CD8-positive, alpha-beta memory T cell (primary cell): ENCODE measurements around the gene ELAVL4. TPM values are rescaled to one million over a fixed set of nuclear protein-coding genes. Genes with fewer than 3 reads are reported as not detected.
A peak's percentile ranks its signal among the peaks of the same experiment; 100 is the strongest.

ENCODE experiments used
- CTCF ChIA-PET: fragments of 350-600 bp; sonication (Branson Sonifier 250); formaldehyde crosslinking; loops from one replicate; lab custom pipeline; 2021; ENCODE audit warnings: antibody characterized with exemption; lab: Charles Lee
- POLR2A ChIA-PET: fragments of 350-600 bp; sonication (Branson Sonifier 250); formaldehyde crosslinking; loops from one replicate; lab custom pipeline; 2021; ENCODE audit warnings: antibody characterized with exemption; lab: Charles Lee
- DNase-seq, 5 donors: peaks; one replicate each; pipeline versions ENCODE4 v3.0.0 to v3.0.0-alpha.2; 2020 to 2022; ENCODE audit warnings: mixed read lengths in 1 of 5
- H3K27ac ChIP-seq: one replicate; pipeline ENCODE4 v1.7.0; 2013; ENCODE audit warnings: low read depth, mild to moderate bottlenecking, low read length, moderate library complexity
- H3K27me3 ChIP-seq: 2 replicates; pipeline ENCODE4 v1.7.0; 2013; ENCODE audit warnings: low read length, mild to moderate bottlenecking; ENCODE audit not compliant: insufficient read depth, poor library complexity, severe bottlenecking
- H3K36me3 ChIP-seq: 2 replicates; pipeline ENCODE4 v1.7.0; 2013; ENCODE audit warnings: mild to moderate bottlenecking, low read length, moderate library complexity; ENCODE audit not compliant: insufficient read depth
- H3K4me1 ChIP-seq: 2 replicates; pipeline ENCODE4 v1.7.0; 2013; ENCODE audit warnings: mild to moderate bottlenecking, low read length, moderate library complexity; ENCODE audit not compliant: insufficient read depth
- H3K4me3 ChIP-seq: 2 replicates; pipeline ENCODE4 v1.7.0; 2013; ENCODE audit warnings: mild to moderate bottlenecking, low read length
- H3K9me3 ChIP-seq: 2 replicates; pipeline ENCODE4 v1.7.0; 2013; ENCODE audit warnings: mild to moderate bottlenecking, low read length
- H3K27ac Mint-ChIP-seq, 8 donors: one replicate each; pipeline ENCODE4 v1.8.0; 2020 to 2021; ENCODE audit warnings: mixed read lengths in 8 of 8, mild to moderate bottlenecking in 6 of 8, inconsistent platforms in 3 of 8, moderate library complexity in 3 of 8
- H3K27me3 Mint-ChIP-seq, 2 donors: one replicate each; pipeline ENCODE4 v1.8.0; 2020 to 2021; ENCODE audit warnings: mixed read lengths in 2 of 2, mild to moderate bottlenecking in 1 of 2, moderate library complexity in 1 of 2
- H3K36me3 Mint-ChIP-seq, 3 donors: one replicate each; pipeline ENCODE4 v1.8.0; 2020 to 2021; ENCODE audit warnings: mixed read lengths in 3 of 3, inconsistent platforms in 1 of 3, mild to moderate bottlenecking in 1 of 3
- H3K4me1 Mint-ChIP-seq, 3 donors: one replicate each; pipeline ENCODE4 v1.8.0; 2020 to 2021; ENCODE audit warnings: mixed read lengths in 3 of 3, inconsistent platforms in 1 of 3, mild to moderate bottlenecking in 1 of 3
- H3K4me3 Mint-ChIP-seq, 7 donors: one replicate each; pipeline ENCODE4 v1.8.0; 2020 to 2021; ENCODE audit warnings: mixed read lengths in 7 of 7, mild to moderate bottlenecking in 6 of 7, moderate library complexity in 4 of 7, inconsistent platforms in 2 of 7
- H3K9me3 Mint-ChIP-seq, 5 donors: one replicate each; pipeline ENCODE4 v1.8.0; 2020 to 2022; ENCODE audit warnings: mixed read lengths in 5 of 5, mild to moderate bottlenecking in 3 of 5, moderate library complexity in 2 of 5, inconsistent platforms in 1 of 5
- polyA plus RNA-seq: library from polyadenylated mRNA; unstranded; fragments of 300-500 nt; fragmentation: Illumina TruSeq; gene quantifications from one replicate; pipeline ENCODE4 v1.2.3, GENCODE V29; 2021
- total RNA-seq, 2 experiments: library from RNA; stranded (reverse); gene quantifications; one replicate each; pipeline ENCODE4 v1.2.3, GENCODE V29; 2021

Gene ELAVL4
- total and polyA plus RNA-seq, 3 experiments from 2014 or later: 0.10 TPM; not detected in 2

DNA sequence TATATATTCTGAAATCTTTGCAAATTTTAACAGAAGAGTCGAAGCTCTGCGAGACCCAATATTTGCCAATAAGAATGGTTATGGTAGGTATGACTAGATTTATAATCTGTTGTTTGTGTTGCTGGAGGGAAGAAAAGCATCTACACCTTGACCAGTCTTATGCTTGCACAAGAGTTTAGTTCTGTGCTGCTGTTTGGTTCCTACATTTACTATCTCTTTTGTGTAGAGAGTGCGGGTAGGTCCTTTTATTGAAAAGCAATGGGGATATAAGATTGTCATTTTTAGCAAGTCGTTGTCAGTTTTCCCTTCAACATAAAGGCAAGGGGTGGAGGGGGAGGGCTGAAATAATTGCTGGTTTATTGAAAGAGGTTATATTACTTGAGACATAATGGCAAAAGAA, 396 bp downstream of the ELAVL4 start:
- H3K4me3 Mint-ChIP-seq: no peak overlapping the region
- no peaks in the 10 kb centered on the region for H3K4me1 ChIP-seq
- H3K36me3 Mint-ChIP-seq: no peaks in the 10 kb centered on the region
- peaks cover 15 to 19% (median 16%) of the 10 kb centered on the region in 3 donors for H3K4me1 Mint-ChIP-seq
- H3K9me3 Mint-ChIP-seq: peaks cover 0 to 6% (median 0%) of the 10 kb centered on the region in 5 donors
- H3K36me3 ChIP-seq: no peaks in the 10 kb centered on the region
- H3K27ac Mint-ChIP-seq: peak overlapping the region in 1 of 8 donors; percentile 12
- CTCF ChIA-PET: no interaction called here
- no peaks in the 10 kb centered on the region for H3K9me3 ChIP-seq
- POLR2A ChIA-PET: no interaction called here
- no peak overlapping the region for H3K27ac ChIP-seq
- H3K27me3 Mint-ChIP-seq: peaks cover 38 to 72% of the 10 kb centered on the region in 2 donors
- no peak for DNase-seq
- no peak overlapping the region for H3K4me3 ChIP-seq
- peaks cover 8% of the 10 kb centered on the region for H3K27me3 ChIP-seq

DNA sequence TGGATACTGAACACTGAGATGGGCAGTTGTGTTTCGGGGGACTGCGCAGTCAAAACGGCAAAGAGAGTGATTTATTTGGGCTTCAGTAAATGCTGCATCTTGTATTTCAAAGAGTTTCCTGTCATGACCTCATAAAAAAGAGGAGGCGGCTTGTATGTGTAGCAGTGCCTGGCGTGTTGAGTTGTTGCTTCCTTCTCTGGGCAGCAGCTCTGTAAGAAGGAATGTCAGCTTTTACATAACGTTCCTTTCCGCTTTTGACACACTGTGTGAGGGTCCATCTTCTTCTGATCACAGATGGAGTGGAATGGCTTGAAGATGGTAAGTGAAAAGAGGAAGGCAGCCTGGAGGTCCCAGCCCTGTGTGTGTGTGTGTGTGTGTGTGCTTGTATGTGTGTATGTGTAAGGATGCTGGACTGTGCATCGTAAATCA, 941 bp downstream of the ELAVL4 start:
- Mint-ChIP-seq H3K27me3 (peaks cover 40 to 77% of the 10 kb centered on the region in 2 donors), H3K9me3 (peaks cover 0 to 6% (median 0%) of the 10 kb centered on the region in 5 donors), H3K4me3 (peak overlapping the region; percentile 31 to 73 (median 57)), H3K27ac (no peak overlapping the region), H3K36me3 (no peaks in the 10 kb centered on the region), H3K4me1 (peaks cover 15 to 19% (median 16%) of the 10 kb centered on the region in 3 donors)
- Histone ChIP-seq H3K4me3 (no peak overlapping the region), H3K4me1 (no peaks in the 10 kb centered on the region), H3K27me3 (peaks cover 8% of the 10 kb centered on the region), H3K9me3 (no peaks in the 10 kb centered on the region), H3K36me3 (no peaks in the 10 kb centered on the region), H3K27ac (no peak overlapping the region)
- CTCF ChIA-PET: no interaction called here
- POLR2A ChIA-PET: no interaction called here
- peak in 1 of 5 donors; percentile 2 for DNase-seq

DNA sequence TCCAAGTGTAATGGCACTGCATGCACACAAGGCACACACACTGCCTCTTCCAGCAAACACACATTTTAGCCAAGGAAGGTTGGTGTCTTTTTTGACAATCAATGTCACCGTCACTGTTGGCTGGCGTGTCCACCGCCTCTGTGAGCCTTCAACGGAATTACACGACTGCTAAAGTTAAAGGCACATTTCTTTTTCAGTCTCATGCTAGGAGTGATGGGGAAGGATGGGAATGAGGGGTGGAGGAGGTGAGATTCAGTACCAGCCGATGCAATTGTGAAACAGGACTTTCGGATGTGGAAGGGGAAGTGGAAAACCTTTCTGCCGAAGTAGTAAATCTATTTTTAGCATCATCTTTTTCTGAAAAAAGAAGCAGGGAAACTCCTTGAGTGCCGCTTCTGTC, 1.4 kb downstream of the ELAVL4 start:
- no peak overlapping the region for H3K4me3 ChIP-seq
- Mint-ChIP-seq H3K9me3 (peaks cover 0 to 6% (median 0%) of the 10 kb centered on the region in 5 donors), H3K4me1 (peaks cover 15 to 19% (median 16%) of the 10 kb centered on the region in 3 donors), H3K27me3 (peaks cover 43 to 81% of the 10 kb centered on the region in 2 donors), H3K36me3 (no peaks in the 10 kb centered on the region), H3K4me3 (peak overlapping the region; percentile 27 to 73 (median 57)), H3K27ac (no peak overlapping the region)
- DNase-seq: no peak
- no peaks in the 10 kb centered on the region for H3K36me3 ChIP-seq
- no peaks in the 10 kb centered on the region for H3K4me1 ChIP-seq
- no peaks in the 10 kb centered on the region for H3K9me3 ChIP-seq
- no peak overlapping the region for H3K27ac ChIP-seq
- ChIA-PET POLR2A (no interaction called here), CTCF (no interaction called here)
- H3K27me3 ChIP-seq: peaks cover 8% of the 10 kb centered on the region

DNA sequence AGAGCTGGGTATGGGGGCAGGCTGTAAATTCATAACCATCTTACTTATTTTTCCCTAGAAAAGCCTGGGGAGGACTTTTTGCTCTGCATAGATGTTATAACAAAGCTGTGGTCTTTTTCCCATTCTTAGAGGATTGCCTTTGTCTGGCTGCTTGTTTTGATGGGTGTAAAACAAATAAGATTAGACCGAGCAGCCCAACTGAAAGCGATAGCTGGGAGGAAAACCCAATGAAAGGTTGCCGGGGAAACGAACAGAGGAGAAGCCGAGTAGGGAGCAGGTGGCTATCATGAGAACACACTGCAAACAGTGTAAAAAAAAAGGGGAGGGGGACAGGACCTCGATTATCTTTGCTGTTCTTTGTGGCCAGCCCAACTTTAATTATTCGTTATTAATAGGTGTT, 1.9 kb downstream of the ELAVL4 start:
- DNase-seq: no peak
- Histone ChIP-seq H3K36me3 (no peaks in the 10 kb centered on the region), H3K27me3 (peaks cover 8% of the 10 kb centered on the region), H3K4me3 (no peak overlapping the region), H3K4me1 (no peaks in the 10 kb centered on the region), H3K27ac (no peak overlapping the region), H3K9me3 (no peaks in the 10 kb centered on the region)
- peaks cover 0 to 6% (median 0%) of the 10 kb centered on the region in 5 donors for H3K9me3 Mint-ChIP-seq
- peaks cover 39 to 77% of the 10 kb centered on the region in 2 donors for H3K27me3 Mint-ChIP-seq
- H3K4me3 Mint-ChIP-seq: peak overlapping the region in 2 of 7 donors; percentile 70 to 73
- no peaks in the 10 kb centered on the region for H3K36me3 Mint-ChIP-seq
- H3K4me1 Mint-ChIP-seq: peaks cover 15 to 19% (median 16%) of the 10 kb centered on the region in 3 donors
- no peak overlapping the region for H3K27ac Mint-ChIP-seq
- CTCF ChIA-PET: no interaction called here
- POLR2A ChIA-PET: no interaction called here

DNA sequence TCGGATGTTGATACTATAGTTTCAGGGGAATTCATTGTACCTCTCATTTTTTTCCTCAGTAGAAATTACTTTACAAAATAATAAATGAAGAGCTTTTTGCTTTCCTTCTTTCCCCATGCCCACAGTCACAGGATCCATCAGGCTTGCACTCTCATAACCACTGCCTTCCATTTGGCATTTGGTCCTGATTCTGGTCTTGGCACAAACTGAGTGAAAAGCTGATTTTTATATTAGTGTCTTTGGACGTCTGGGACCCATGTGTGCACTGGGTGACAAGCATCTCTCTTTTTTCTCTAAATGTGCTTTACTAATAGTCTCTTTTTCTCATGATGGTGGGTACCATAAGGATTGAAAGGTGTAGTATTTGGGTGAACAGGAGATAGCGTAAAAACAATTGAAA, 2.8 kb downstream of the ELAVL4 start:
- Mint-ChIP-seq H3K4me3 (no peak overlapping the region), H3K9me3 (peaks cover 0 to 6% (median 0%) of the 10 kb centered on the region in 5 donors), H3K27me3 (peaks cover 34 to 70% of the 10 kb centered on the region in 2 donors), H3K4me1 (peaks cover 15 to 19% (median 16%) of the 10 kb centered on the region in 3 donors), H3K27ac (no peak overlapping the region), H3K36me3 (no peaks in the 10 kb centered on the region)
- Histone ChIP-seq H3K27me3 (peaks cover 8% of the 10 kb centered on the region), H3K9me3 (no peaks in the 10 kb centered on the region), H3K36me3 (no peaks in the 10 kb centered on the region), H3K4me3 (no peak overlapping the region), H3K27ac (no peak overlapping the region), H3K4me1 (no peaks in the 10 kb centered on the region)
- no peak for DNase-seq
- POLR2A ChIA-PET: no interaction called here
- CTCF ChIA-PET: no interaction called here

DNA sequence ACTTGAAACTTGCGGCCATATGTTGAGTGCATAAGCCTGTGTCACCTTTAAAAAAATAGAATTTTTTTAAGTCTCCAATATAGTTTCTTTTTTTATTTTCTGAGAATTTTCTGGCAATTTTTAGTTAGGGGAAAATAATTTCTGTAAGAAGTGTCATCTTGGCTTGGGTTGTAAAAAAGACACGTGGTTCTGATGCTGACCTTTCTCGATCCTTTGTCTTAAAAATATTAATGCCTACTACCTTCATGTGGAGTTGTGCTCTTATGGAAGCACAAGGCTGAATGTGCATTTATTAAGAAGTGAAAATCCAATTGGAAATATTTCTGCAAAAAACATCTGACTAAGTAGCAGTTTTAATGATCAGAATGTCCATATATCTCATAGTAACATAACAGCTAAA, 3.5 kb downstream of the ELAVL4 start:
- Histone ChIP-seq H3K9me3 (no peaks in the 10 kb centered on the region), H3K27ac (no peak overlapping the region), H3K4me1 (no peaks in the 10 kb centered on the region), H3K4me3 (no peak overlapping the region), H3K36me3 (no peaks in the 10 kb centered on the region), H3K27me3 (peaks cover 8% of the 10 kb centered on the region)
- DNase-seq: no peak
- Mint-ChIP-seq H3K4me3 (no peak overlapping the region), H3K27ac (no peak overlapping the region), H3K4me1 (peaks cover 15 to 19% (median 16%) of the 10 kb centered on the region in 3 donors), H3K27me3 (peaks cover 34 to 68% of the 10 kb centered on the region in 2 donors), H3K9me3 (peaks cover 0 to 6% (median 0%) of the 10 kb centered on the region in 5 donors), H3K36me3 (no peaks in the 10 kb centered on the region)
- CTCF ChIA-PET: no interaction called here
- POLR2A ChIA-PET: no interaction called here

DNA sequence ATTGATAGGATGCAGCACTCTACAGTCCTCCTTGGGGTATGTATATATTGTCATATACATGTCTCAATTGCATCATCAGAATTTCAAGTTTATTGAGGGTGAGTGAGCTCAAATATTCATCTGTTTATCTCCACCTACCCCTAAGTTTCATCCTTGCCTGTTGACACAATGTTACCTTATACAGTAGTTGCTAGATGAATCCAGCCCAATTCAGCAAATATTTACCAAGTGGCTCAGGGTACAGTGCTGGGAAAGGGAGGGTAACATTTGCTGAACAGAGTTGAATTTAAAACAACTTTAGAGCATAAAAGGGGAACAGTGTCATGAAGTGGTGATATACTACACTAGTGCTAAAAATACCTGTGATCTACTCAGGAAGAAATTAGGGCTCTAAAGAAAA, 14.4 kb downstream of the ELAVL4 start:
- H3K4me3 Mint-ChIP-seq: no peak overlapping the region
- H3K27ac Mint-ChIP-seq: no peak overlapping the region
- peaks cover 4 to 21% of the 10 kb centered on the region in 2 donors for H3K27me3 Mint-ChIP-seq
- ChIA-PET CTCF (no interaction called here), POLR2A (no interaction called here)
- no peaks in the 10 kb centered on the region for H3K4me1 Mint-ChIP-seq
- H3K9me3 Mint-ChIP-seq: no peaks in the 10 kb centered on the region
- no peaks in the 10 kb centered on the region for H3K36me3 Mint-ChIP-seq
- Histone ChIP-seq H3K27me3 (no peaks in the 10 kb centered on the region), H3K36me3 (no peaks in the 10 kb centered on the region), H3K4me1 (no peaks in the 10 kb centered on the region), H3K27ac (no peak overlapping the region), H3K4me3 (no peak overlapping the region), H3K9me3 (no peaks in the 10 kb centered on the region)
- DNase-seq: no peak

DNA sequence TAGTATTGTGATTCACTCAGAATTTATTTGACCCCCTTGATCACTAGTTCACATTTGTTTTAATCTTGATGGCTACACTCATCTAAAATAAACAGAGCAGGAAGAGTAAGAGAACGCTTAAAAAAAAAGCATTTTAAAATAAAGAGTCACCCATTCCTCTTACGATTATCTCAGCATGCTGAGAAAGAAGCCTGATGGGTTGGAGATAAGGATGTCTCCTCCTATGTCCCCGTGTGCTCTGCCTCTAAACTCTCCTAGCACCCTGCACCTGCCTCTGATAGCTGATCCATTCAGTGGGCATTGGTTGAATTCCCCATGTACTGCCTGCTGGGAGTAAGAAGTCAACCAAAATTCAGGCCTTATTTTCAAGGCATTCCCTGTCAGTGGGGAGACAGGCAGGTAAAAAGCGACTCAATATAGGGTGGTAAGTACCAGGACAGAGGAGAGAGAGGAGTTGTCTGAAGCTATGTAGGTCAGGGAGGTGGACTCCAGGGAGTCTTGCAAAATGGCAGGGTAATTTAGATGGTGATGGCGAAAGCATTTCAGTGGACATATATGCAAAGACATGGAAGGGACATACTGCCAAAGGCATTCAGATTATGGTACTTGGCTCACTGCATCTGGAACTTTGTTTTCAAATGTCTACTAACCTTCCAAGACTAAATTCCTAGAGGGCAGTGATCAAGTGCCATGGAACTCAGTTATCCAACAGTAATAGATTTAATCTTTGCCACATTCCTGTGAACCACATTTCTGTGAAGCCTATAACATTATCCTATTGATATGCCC, 18.4 kb downstream of the ELAVL4 start:
- H3K36me3 Mint-ChIP-seq: no peaks in the 10 kb centered on the region
- no peak overlapping the region for H3K4me3 ChIP-seq
- H3K9me3 Mint-ChIP-seq: no peaks in the 10 kb centered on the region
- H3K4me1 Mint-ChIP-seq: no peaks in the 10 kb centered on the region
- peaks cover 4 to 20% of the 10 kb centered on the region in 2 donors for H3K27me3 Mint-ChIP-seq
- H3K4me1 ChIP-seq: no peaks in the 10 kb centered on the region
- POLR2A ChIA-PET: no interaction called here
- DNase-seq: no peak
- H3K27ac Mint-ChIP-seq: no peak overlapping the region
- no peak overlapping the region for H3K27ac ChIP-seq
- no peaks in the 10 kb centered on the region for H3K27me3 ChIP-seq
- H3K4me3 Mint-ChIP-seq: no peak overlapping the region
- H3K9me3 ChIP-seq: no peaks in the 10 kb centered on the region
- no peaks in the 10 kb centered on the region for H3K36me3 ChIP-seq
- CTCF ChIA-PET: no interaction called here
